Ovary (tissue), 9 donors: Measurements from ENCODE around the gene NUAK1. TPM values are rescaled to one million over a fixed set of nuclear protein-coding genes. Genes with fewer than 3 reads are reported as not detected.

Experiments used
- DNase-seq, 5 donors: peaks; one replicate each; pipeline ENCODE4 v3.0.0-alpha.2; 2019 to 2020
- H3K27ac ChIP-seq, 2 donors: fragments of 200-600 bp; one replicate each; pipeline versions ENCODE4 v1.5.1 to v1.8.0; 2019 to 2022
- H3K27me3 ChIP-seq: fragments of 200-600 bp; one replicate; pipeline ENCODE4 v1.8.0; 2022
- H3K36me3 ChIP-seq: fragments of 200-600 bp; sonication (generic); one replicate; pipeline ENCODE4 v1.5.1; 2019
- H3K4me1 ChIP-seq: one replicate; pipeline ENCODE4 v1.8.1; 2013; ENCODE audit warnings: mild to moderate bottlenecking, moderate library complexity; ENCODE audit not compliant: insufficient read depth
- H3K4me3 ChIP-seq: fragments of 200-600 bp; sonication (generic); one replicate; pipeline ENCODE4 v1.5.1; 2017
- H3K9me3 ChIP-seq, 2 donors: fragments of 200-600 bp in 1 of 2; sonication (generic) in 1 of 2; one replicate each; pipeline versions ENCODE4 v1.5.1 to v1.8.1; 2013 to 2019; ENCODE audit warnings: mild to moderate bottlenecking in 1 of 2, moderate library complexity in 1 of 2
- EP300 ChIP-seq: sonication (generic); formaldehyde crosslinking; IDR thresholded peaks from one replicate; pipeline ENCODE4 v1.6.1; 2017; ENCODE audit warnings: antibody characterized with exemption
- POLR2A ChIP-seq: fragments of 450-650 bp; IDR thresholded peaks from one replicate; pipeline ENCODE4 v1.6.1; 2017; ENCODE audit warnings: antibody characterized with exemption, mild to moderate bottlenecking, moderate library complexity
- WGBS, 3 donors: extraction: QIAGEN DNeasy Blood & Tissue Kit in 1 of 3; methylation state at CpG; one replicate each; pipeline versions ENCODE4 v1.1.5 to v1.1.7; 2013 to 2017; 5-methylcytosine and 5-hydroxymethylcytosine counted together
- intact Hi-C, 4 donors: fragments of 100-400 bp; cut with DNase I; formaldehyde crosslinking; loops; one replicate each; pipeline versions ENCODE4 v1.11.0 to v1.15.1; 2022 to 2023
- polyA plus RNA-seq, 2 donors: library from polyadenylated mRNA; stranded (reverse); fragments of 200-250 nt in 1 of 2; fragments of 350-450 nt in 1 of 2; fragmentation: Illumina TruSeq in 1 of 2; extraction: RNeasy Lipid Tissue Mini Kit (QIAGEN cat#74804) in 1 of 2; gene quantifications; one replicate each; pipeline ENCODE4 v1.2.3, GENCODE V29; 2013 to 2014
- total RNA-seq, 7 donors: library from RNA; depleted of rRNA in 2 of 7; stranded (reverse); fragments of >200 nt in 2 of 7; fragmentation: NEBNext Ultra II Directional in 3 of 7; extraction: Animal tissue kit (Norgen Biotek cat#: 25700) in 3 of 7; gene quantifications; one replicate each; pipeline versions ENCODE4 v1.1.0 to v1.2.4, GENCODE V29; 2016 to 2023
- TF ChIP-seq, protein P1 (sequence below), 3 donors: fragments of 450-650 bp in 2 of 3; fragments of 200-600 bp in 1 of 3; IDR thresholded peaks; one replicate each; pipeline versions ENCODE4 v1.5.1 to v1.8.0; 2016 to 2022; ENCODE audit warnings: antibody characterized with exemption in 3 of 3, mild to moderate bottlenecking in 1 of 3
- donor health status: DM: no; HTN: no; CAD: no; lungs with moderate emphysema.
- donor health status: DM: no; HTN: no; CAD: no.
- donor health status: Bipolar disorder and iron deficiency.
- donor health status: DM: yes; HTN: yes; CAD: no.
- donor health status: DM: no; HTN: no; CAD: no.
- donor health status: DM: yes; HTN: yes; CAD: no.

NUAK1 gene
- total and polyA plus RNA-seq, 9 donors: 2.8 to 22.2 (median 12.0) TPM

DNA sequence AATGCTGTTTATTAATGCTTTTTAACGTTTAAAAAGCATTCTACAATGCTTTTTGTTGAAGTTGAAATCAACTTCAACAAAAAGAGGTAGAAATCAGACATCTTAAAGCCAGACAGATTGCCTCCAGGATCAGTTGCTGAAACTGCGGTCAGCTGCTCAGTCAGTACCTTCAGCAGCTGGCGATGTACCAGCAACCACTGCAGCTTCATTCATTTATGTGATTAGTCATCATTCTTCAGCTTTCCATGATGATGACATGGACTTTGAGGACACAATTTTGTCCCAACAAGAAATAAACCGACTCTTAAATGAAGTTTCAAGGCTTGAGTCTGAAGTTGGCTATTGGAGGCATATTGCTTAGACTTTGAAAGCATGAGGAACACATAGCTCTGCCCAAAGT, 31.5 kb upstream of the NUAK1 start:
- no peak for TF ChIP-seq EP300
- no peak for TF ChIP-seq POLR2A
- TF ChIP-seq, protein P1, sequence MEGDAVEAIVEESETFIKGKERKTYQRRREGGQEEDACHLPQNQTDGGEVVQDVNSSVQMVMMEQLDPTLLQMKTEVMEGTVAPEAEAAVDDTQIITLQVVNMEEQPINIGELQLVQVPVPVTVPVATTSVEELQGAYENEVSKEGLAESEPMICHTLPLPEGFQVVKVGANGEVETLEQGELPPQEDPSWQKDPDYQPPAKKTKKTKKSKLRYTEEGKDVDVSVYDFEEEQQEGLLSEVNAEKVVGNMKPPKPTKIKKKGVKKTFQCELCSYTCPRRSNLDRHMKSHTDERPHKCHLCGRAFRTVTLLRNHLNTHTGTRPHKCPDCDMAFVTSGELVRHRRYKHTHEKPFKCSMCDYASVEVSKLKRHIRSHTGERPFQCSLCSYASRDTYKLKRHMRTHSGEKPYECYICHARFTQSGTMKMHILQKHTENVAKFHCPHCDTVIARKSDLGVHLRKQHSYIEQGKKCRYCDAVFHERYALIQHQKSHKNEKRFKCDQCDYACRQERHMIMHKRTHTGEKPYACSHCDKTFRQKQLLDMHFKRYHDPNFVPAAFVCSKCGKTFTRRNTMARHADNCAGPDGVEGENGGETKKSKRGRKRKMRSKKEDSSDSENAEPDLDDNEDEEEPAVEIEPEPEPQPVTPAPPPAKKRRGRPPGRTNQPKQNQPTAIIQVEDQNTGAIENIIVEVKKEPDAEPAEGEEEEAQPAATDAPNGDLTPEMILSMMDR (IDR thresholded peaks at IDR 0.05): no peak

GRCh38 chr12:106163712-106164111, 25.0 kb upstream of the NUAK1 start:
- no peaks in the 10 kb centered on the region for H3K36me3 ChIP-seq
- no peaks in the 10 kb centered on the region for H3K9me3 ChIP-seq
- H3K27ac ChIP-seq: no peak overlapping the region
- 83 to 88% (median 88%) methylated on average over 3 of the region's 3 CpGs for WGBS, 3 donors
- H3K4me3 ChIP-seq: no peak overlapping the region
- intact Hi-C loops: no loop called here
- H3K27me3 ChIP-seq: no peaks in the 10 kb centered on the region
- no peaks in the 10 kb centered on the region for H3K4me1 ChIP-seq
- TF ChIP-seq POLR2A (no peak), EP300 (no peak)
- TF ChIP-seq, protein P1 (IDR thresholded peaks at IDR 0.05): no peak
- DNase-seq: no peak

More for the DNA sequence above, 31.5 kb upstream of the NUAK1 start:
- Histone ChIP-seq H3K4me3 (no peak overlapping the region), H3K27me3 (no peaks in the 10 kb centered on the region), H3K4me1 (no peaks in the 10 kb centered on the region), H3K27ac (no peak overlapping the region), H3K36me3 (no peaks in the 10 kb centered on the region), H3K9me3 (no peaks in the 10 kb centered on the region)
- 73 to 79% (median 76%) methylated on average over 4 of the region's 4 CpGs for WGBS, 3 donors
- DNase-seq: no peak
- intact Hi-C loops: loop anchor here in 2 of 4 donors (5.0 to 10.0 kb wide), 2 partner anchors 52 to 55 kb away; no protein-coding TSS in a partner anchor

DNA sequence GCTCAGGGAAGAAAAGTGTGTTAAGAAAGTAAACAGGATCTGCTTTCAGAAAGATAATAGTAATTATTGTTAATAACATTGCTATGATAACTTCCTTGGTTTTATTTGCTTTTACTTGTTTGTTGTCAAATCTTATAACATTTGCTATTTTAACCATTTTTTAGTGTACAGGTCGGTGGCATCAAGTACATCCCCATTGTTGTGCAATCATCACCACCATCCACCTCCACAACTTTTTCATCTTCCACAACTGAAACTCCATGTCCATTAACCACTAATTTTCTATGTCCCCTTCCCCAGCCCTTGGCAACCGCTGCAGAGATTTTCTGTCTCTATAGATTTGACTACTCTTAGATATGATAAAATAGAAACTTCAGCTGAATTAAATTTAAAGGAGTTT, 22.7 kb upstream of the NUAK1 start:
- no peaks in the 10 kb centered on the region for H3K27me3 ChIP-seq
- 78 to 91% (median 80%) methylated on average over 2 of the region's 2 CpGs for WGBS, 3 donors
- H3K4me3 ChIP-seq: no peak overlapping the region
- intact Hi-C loops: no loop called here
- no peak overlapping the region for H3K27ac ChIP-seq
- H3K9me3 ChIP-seq: no peaks in the 10 kb centered on the region
- no peak for TF ChIP-seq POLR2A
- TF ChIP-seq, protein P1 (IDR thresholded peaks at IDR 0.05): no peak
- TF ChIP-seq EP300: no peak
- no peak for DNase-seq
- H3K36me3 ChIP-seq: no peaks in the 10 kb centered on the region
- no peaks in the 10 kb centered on the region for H3K4me1 ChIP-seq

DNA sequence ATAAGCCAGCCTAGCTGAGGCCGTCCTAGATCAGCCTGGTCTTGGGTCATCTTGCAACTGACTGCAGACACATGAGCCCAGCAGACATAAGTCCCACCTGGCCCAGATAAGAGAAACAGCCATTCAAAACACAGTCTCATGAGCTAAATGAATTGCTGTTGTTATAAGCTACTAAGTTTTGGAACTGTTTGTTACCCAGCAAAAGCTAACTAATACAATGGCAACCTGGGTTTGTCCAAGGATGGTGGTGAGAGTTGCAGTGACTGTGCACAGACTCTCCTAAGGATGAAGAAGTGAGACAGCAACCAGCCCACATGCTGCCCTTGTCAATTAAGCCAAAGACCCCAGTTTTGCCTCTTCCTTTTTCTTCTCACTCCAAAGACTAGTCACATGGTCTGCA, 22.2 kb upstream of the NUAK1 start:
- no peaks in the 10 kb centered on the region for H3K27me3 ChIP-seq
- 83 to 93% (median 86%) methylated on average over 1 of the region's 1 CpG for WGBS, 3 donors
- DNase-seq: no peak
- TF ChIP-seq, protein P1 (IDR thresholded peaks at IDR 0.05): no peak
- TF ChIP-seq EP300: no peak
- no peak for TF ChIP-seq POLR2A
- intact Hi-C loops: no loop called here
- no peak overlapping the region for H3K27ac ChIP-seq
- H3K4me3 ChIP-seq: no peak overlapping the region
- no peaks in the 10 kb centered on the region for H3K4me1 ChIP-seq
- H3K36me3 ChIP-seq: no peaks in the 10 kb centered on the region
- H3K9me3 ChIP-seq: no peaks in the 10 kb centered on the region
